ENCODE results near the gene E2F3. TPM values are rescaled to one million over a fixed set of nuclear protein-coding genes. Genes with fewer than 3 reads are reported as not detected.

Gene E2F3
- polyA plus RNA-seq, 1 donor, result 7.6 TPM

GRCh38 chr6:20402342-20403069, 827 bp downstream of the E2F3 start:
- DNase-seq, result peak; percentile 68

- peak; percentile 85 for DNase-seq
These were observed 1.5 kb downstream of the E2F3 start for GRCh38 chr6:20403070-20403765.

GRCh38 chr6:20403766-20404640, 2.3 kb downstream of the E2F3 start:
- peak; percentile 50 for DNase-seq

- DNase-seq, result peak; percentile 25
These were observed 3.0 kb downstream of the E2F3 start for GRCh38 chr6:20404641-20405032.

GRCh38 chr6:20408851-20409250, 7.2 kb downstream of the E2F3 start:
- DNase-seq, result no peak

GRCh38 chr6:20409427-20409971, 7.8 kb downstream of the E2F3 start:
- DNase-seq, result no peak

- DNase-seq, result no peak
These were observed 9.9 kb downstream of the E2F3 start for GRCh38 chr6:20411544-20411943.

GRCh38 chr6:20411953-20412681, 10.4 kb downstream of the E2F3 start:
- DNase-seq, result no peak

GRCh38 chr6:20412682-20413073, 11.0 kb downstream of the E2F3 start:
- no peak for DNase-seq

GRCh38 chr6:20413826-20414225, 12.1 kb downstream of the E2F3 start:
- no peak for DNase-seq

GRCh38 chr6:20414711-20415110, 13.0 kb downstream of the E2F3 start:
- DNase-seq, result no peak

- no peak for DNase-seq
These were observed 13.6 kb downstream of the E2F3 start for GRCh38 chr6:20415304-20415703.

GRCh38 chr6:20415712-20416454, 14.2 kb downstream of the E2F3 start:
- DNase-seq, result no peak

- no peak for DNase-seq
These were observed 15.1 kb downstream of the E2F3 start for GRCh38 chr6:20416567-20417345.

- DNase-seq, result no peak
These were observed 16.1 kb downstream of the E2F3 start for GRCh38 chr6:20417819-20418218.

- DNase-seq, result no peak
These were observed 24.8 kb downstream of the E2F3 start for GRCh38 chr6:20426177-20427082.

GRCh38 chr6:20427856-20428255, 26.2 kb downstream of the E2F3 start:
- no peak for DNase-seq

GRCh38 chr6:20432692-20433091, 31.0 kb downstream of the E2F3 start:
- no peak for DNase-seq

- DNase-seq, result no peak
These were observed 31.6 kb downstream of the E2F3 start for GRCh38 chr6:20433321-20433720.

- DNase-seq, result no peak
These were observed 32.2 kb downstream of the E2F3 start for GRCh38 chr6:20433929-20434328.

Data from hindlimb muscle (tissue), 1 donor.